Ishikawa (cell line): ENCODE data around the gene PPFIBP2.

Experiments
- CEBPB ChIP-seq: IDR thresholded peaks from 2 replicates; pipeline ENCODE4 v1.6.1; 2012
- CREB1 ChIP-seq: IDR thresholded peaks from 2 replicates; pipeline ENCODE4 v1.6.1; 2012; ENCODE audit warnings: low read depth
- EGR1 ChIP-seq: IDR thresholded peaks from 2 replicates; pipeline ENCODE4 v1.6.1; 2012
- EP300 ChIP-seq: IDR thresholded peaks from 2 replicates; pipeline ENCODE4 v1.6.1; 2012; ENCODE audit warnings: borderline replicate concordance
- FOXM1 ChIP-seq: IDR thresholded peaks from 2 replicates; pipeline ENCODE4 v1.6.1; 2012; ENCODE audit warnings: low read depth, borderline replicate concordance
- NFIC ChIP-seq: IDR thresholded peaks from 2 replicates; pipeline ENCODE4 v1.6.1; 2012
- RAD21 ChIP-seq: IDR thresholded peaks from 2 replicates; pipeline ENCODE4 v1.6.1; 2012; ENCODE audit warnings: low read depth
- TAF1 ChIP-seq: IDR thresholded peaks from 2 replicates; pipeline ENCODE4 v1.6.1; 2012; ENCODE audit warnings: low read depth, mild to moderate bottlenecking
- TCF12 ChIP-seq: IDR thresholded peaks from 2 replicates; pipeline ENCODE4 v1.6.1; 2012; ENCODE audit warnings: low read depth
- TEAD4 ChIP-seq: IDR thresholded peaks from 2 replicates; pipeline ENCODE4 v1.6.1; 2012
- YY1 ChIP-seq: IDR thresholded peaks from 2 replicates; pipeline ENCODE4 v1.6.1; 2012; ENCODE audit warnings: low read depth
- ZBTB7A ChIP-seq: IDR thresholded peaks from 2 replicates; pipeline ENCODE4 v1.6.1; 2012; ENCODE audit warnings: low read depth
- TF ChIP-seq, protein P1 (sequence below): IDR thresholded peaks from 2 replicates; pipeline ENCODE4 v1.6.1; 2012; ENCODE audit warnings: low read depth, mild to moderate bottlenecking
- TF ChIP-seq, protein P2 (sequence below): IDR thresholded peaks from 2 replicates; pipeline ENCODE4 v1.6.1; 2012
- TF ChIP-seq, protein P3 (sequence below): IDR thresholded peaks from 2 replicates; pipeline ENCODE4 v1.6.1; 2012

PPFIBP2 gene

DNA sequence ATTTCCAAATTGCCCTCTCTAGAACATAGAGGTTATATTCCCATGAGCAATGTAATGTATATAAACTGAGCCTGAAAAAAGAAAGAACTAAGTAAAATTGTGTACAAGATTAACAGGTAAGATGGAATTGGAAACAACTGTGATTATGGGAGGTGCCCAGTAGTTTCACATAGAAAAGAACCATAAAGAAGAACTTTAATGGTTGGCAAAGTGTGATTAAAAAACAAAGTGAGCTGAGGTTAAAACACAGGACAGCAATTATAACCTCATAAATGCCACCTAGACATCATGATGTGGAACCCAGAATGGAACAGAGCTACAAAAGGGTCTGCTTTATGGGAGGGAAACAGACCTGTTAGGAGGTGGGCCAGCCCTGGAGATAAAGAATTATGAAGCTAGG lies 100.9 kb downstream of the PPFIBP2 start:
- TF ChIP-seq FOXM1 (no peak), TCF12 (no peak), TEAD4 (no peak)

DNA sequence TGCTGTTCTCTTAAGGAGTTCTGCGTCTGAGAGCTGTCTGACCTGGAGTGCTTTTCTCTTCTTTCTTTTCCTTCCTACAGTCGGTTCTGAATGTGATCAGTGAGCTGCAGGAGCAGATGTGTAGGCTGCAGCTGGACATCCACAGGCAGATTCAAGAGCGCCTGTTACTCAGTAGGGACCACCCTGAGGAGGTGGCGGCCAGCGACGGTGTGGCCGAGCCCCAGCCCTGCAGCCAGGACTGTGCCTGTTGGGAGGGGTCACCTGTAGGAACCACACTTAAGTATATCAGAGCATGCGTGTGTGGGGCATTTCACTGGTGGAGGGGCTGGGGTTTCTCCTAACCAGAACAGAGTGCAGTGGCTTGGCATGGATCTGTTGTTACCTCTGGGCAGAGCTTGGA lies 103.2 kb downstream of the PPFIBP2 start:
- TF ChIP-seq NFIC (no peak), FOXM1 (no peak), EGR1 (no peak)
- TF ChIP-seq, protein P1, sequence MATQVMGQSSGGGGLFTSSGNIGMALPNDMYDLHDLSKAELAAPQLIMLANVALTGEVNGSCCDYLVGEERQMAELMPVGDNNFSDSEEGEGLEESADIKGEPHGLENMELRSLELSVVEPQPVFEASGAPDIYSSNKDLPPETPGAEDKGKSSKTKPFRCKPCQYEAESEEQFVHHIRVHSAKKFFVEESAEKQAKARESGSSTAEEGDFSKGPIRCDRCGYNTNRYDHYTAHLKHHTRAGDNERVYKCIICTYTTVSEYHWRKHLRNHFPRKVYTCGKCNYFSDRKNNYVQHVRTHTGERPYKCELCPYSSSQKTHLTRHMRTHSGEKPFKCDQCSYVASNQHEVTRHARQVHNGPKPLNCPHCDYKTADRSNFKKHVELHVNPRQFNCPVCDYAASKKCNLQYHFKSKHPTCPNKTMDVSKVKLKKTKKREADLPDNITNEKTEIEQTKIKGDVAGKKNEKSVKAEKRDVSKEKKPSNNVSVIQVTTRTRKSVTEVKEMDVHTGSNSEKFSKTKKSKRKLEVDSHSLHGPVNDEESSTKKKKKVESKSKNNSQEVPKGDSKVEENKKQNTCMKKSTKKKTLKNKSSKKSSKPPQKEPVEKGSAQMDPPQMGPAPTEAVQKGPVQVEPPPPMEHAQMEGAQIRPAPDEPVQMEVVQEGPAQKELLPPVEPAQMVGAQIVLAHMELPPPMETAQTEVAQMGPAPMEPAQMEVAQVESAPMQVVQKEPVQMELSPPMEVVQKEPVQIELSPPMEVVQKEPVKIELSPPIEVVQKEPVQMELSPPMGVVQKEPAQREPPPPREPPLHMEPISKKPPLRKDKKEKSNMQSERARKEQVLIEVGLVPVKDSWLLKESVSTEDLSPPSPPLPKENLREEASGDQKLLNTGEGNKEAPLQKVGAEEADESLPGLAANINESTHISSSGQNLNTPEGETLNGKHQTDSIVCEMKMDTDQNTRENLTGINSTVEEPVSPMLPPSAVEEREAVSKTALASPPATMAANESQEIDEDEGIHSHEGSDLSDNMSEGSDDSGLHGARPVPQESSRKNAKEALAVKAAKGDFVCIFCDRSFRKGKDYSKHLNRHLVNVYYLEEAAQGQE, result no peak
- TF ChIP-seq, protein P2, sequence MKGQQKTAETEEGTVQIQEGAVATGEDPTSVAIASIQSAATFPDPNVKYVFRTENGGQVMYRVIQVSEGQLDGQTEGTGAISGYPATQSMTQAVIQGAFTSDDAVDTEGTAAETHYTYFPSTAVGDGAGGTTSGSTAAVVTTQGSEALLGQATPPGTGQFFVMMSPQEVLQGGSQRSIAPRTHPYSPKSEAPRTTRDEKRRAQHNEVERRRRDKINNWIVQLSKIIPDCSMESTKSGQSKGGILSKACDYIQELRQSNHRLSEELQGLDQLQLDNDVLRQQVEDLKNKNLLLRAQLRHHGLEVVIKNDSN, result no peak

DNA sequence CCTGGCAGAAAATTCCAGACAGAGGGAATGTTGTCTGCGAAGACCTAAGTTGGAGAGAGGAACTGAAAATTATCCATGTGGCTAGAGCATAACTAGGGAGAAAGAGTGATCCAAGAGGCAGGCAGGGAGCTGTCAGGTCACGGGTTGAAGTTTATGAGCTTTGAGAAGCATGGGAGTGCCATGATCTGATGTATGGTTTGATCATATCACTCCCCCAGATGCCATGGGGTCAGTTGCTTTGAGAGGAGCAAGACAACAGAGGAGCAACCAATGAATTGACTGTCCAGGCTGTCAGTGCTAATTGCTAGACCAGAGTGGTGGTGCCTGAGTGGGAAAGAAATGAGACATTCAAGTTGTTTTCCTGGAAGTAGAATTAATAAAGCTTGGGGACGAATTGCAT lies 105.5 kb downstream of the PPFIBP2 start:
- TF ChIP-seq YY1 (no peak), TEAD4 (no peak), RAD21 (no peak), FOXM1 (no peak), EP300 (no peak), ZBTB7A (no peak)
- TF ChIP-seq, protein P1, result no peak

DNA sequence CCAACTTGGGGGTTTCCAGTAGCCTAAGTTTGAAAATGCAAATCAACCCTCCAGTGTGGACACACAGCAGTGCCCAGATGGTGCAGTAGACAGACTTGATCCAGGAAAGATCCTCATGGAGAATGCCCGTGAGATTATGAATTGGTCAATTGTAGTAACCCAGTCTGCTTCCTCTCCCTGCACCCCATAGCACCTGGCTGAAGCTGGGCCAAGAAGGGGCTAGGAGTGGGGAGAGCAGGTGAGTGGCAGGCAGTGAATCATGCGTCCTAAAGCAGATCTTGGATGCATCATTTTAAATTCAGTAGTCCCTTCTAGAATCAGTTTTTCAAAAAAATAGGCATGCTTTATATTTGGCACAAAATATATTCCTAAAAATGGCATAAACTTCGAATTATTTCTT lies 107.3 kb downstream of the PPFIBP2 start:
- TF ChIP-seq RAD21 (no peak), TCF12 (no peak), CEBPB (no peak), EGR1 (no peak), NFIC (no peak), FOXM1 (no peak), YY1 (no peak), TAF1 (no peak), ZBTB7A (no peak), EP300 (no peak)
- TF ChIP-seq, protein P3, sequence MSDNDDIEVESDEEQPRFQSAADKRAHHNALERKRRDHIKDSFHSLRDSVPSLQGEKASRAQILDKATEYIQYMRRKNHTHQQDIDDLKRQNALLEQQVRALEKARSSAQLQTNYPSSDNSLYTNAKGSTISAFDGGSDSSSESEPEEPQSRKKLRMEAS, result no peak
- TF ChIP-seq, protein P1, result no peak

DNA sequence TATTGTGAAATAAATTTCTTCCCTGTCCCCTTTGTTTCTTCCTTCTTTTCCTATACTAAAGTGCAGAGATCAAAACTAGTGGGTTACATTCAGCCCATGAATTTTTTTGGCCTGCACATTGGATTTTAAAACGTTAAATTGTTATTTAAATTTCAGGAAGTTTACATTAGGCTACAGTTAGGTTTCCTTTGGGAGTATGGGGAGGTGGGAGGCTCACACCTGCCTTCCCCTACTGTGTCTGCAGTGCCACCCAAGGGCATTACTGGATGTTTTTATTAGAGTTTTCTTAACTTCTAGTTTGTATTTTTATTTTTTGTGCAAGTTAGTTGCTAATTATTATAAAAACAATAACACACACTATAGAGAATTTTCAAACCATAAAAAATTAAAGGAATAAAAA lies 107.8 kb downstream of the PPFIBP2 start:
- no peak for TF ChIP-seq ZBTB7A

DNA sequence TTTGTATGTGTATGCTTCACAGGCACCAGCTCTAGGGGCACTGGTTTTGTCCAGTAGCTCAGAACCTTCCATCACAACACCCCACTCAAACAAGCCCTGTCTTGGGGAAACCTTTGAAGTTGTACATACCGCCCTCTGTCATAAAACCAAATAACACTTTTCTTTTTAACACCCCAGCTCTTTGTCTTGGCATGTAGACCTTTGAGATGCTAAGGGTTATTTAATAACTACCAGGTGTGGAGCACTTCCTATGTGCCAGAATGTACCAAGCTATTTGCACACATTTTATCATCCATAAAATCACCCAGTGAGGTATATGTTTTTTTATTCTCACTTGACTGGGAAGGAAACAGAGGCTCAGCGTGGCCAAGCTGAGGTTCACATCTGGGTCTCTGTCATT lies 108.9 kb downstream of the PPFIBP2 start:
- TF ChIP-seq, protein P2, result no peak
- TF ChIP-seq RAD21, result no peak
- TF ChIP-seq EGR1, result no peak
- no peak for TF ChIP-seq NFIC
- TF ChIP-seq, protein P1, result no peak
- no peak for TF ChIP-seq FOXM1
- no peak for TF ChIP-seq CEBPB
- no peak for TF ChIP-seq ZBTB7A
- TF ChIP-seq, protein P3, result no peak
- no peak for TF ChIP-seq TEAD4
- no peak for TF ChIP-seq EP300
- TF ChIP-seq TCF12, result no peak
- no peak for TF ChIP-seq CREB1
- TF ChIP-seq YY1, result no peak
- no peak for TF ChIP-seq TAF1
